ENCODE data around the gene CENPE. TPM values are rescaled to one million over a fixed set of nuclear protein-coding genes. Genes with fewer than 3 reads are reported as not detected.

The CENPE gene
- total RNA-seq, 2 donors from 2014 or later: 0.26 to 0.33 TPM

GRCh38 chr4:103075894-103076746 lies 122.0 kb downstream of the CENPE start:
- DNase-seq (peak; percentile 52 to 67 (median 54)), ATAC-seq (peak; percentile 84)
- Histone ChIP-seq H3K4me3 (peak overlapping the region; percentile 4 to 72), H3K27me3 (no peaks in the 10 kb centered on the region), H3K27ac (peak overlapping the region; percentile 2 to 67 (median 40)), H3K36me3 (replicated peaks in 1 of 2; ENCODE audit: insufficient read depth in 1 of 2, low read depth in 2 of 2) (no peaks in the 10 kb centered on the region), H3K4me1 (peaks cover 14% of the 10 kb centered on the region), H3K9me3 (no peaks in the 10 kb centered on the region)
- TF ChIP-seq, protein P1, sequence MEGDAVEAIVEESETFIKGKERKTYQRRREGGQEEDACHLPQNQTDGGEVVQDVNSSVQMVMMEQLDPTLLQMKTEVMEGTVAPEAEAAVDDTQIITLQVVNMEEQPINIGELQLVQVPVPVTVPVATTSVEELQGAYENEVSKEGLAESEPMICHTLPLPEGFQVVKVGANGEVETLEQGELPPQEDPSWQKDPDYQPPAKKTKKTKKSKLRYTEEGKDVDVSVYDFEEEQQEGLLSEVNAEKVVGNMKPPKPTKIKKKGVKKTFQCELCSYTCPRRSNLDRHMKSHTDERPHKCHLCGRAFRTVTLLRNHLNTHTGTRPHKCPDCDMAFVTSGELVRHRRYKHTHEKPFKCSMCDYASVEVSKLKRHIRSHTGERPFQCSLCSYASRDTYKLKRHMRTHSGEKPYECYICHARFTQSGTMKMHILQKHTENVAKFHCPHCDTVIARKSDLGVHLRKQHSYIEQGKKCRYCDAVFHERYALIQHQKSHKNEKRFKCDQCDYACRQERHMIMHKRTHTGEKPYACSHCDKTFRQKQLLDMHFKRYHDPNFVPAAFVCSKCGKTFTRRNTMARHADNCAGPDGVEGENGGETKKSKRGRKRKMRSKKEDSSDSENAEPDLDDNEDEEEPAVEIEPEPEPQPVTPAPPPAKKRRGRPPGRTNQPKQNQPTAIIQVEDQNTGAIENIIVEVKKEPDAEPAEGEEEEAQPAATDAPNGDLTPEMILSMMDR (IDR thresholded peaks at IDR 0.05): peak in 2 of 7 experiments; percentile 4 to 9
- peak; percentile 15 to 43 (median 40) for TF ChIP-seq POLR2A (IDR thresholded peaks at IDR 0.05)
- intact Hi-C loops (cut with DNase I): no loop called here
- WGBS, 2 donors: 1 to 8% methylated on average over 14 to 81 of the region's 82 CpGs

GRCh38 chr4:103075435-103075893 lies 122.7 kb downstream of the CENPE start:
- no peak for ATAC-seq
- Histone ChIP-seq H3K4me3 (no peak overlapping the region), H3K36me3 (replicated peaks in 1 of 2; ENCODE audit: insufficient read depth in 1 of 2, low read depth in 2 of 2) (no peaks in the 10 kb centered on the region), H3K27ac (peak overlapping the region in 1 of 4 donors; percentile 64), H3K4me1 (peaks cover 14% of the 10 kb centered on the region), H3K27me3 (no peaks in the 10 kb centered on the region), H3K9me3 (no peaks in the 10 kb centered on the region)
- TF ChIP-seq POLR2A (IDR thresholded peaks at IDR 0.05): no peak
- TF ChIP-seq, protein P1 (IDR thresholded peaks at IDR 0.05): no peak
- WGBS, 2 donors: 35 to 44% methylated on average over 4 of the region's 4 CpGs
- intact Hi-C loops (cut with DNase I): no loop called here
- DNase-seq: no peak

DNA sequence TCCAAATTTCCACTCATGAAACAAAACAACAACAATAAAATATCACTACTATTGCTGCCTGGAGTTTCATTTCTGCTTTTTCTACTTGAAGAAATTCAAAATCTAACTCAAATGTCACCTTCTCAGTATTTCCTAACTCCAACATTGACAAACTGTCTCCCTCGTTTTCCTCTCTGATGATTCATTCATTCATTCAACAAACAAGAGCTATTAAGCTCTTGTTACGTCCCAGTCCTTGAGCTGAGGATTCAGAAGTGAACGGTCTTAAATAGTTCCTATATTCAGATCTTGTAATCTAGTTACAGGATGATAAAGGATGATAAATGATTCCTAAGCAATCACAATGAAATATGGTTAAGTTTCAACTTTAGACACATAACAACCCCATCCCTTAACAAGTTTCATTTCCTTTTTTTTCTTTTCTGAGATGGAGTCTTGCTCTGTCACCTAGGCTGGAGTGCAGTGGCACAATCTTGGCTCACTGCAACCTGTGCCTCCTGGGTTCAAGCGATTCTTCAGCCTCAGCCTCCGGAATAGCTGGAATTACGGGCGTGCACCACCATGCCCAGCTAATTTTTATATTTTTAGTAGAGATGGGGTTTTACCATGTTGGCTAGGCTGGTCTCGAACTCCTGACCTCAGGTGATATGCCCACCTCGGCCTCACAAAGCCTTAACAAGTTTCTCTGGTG lies 123.3 kb downstream of the CENPE start:
- DNase-seq: no peak
- intact Hi-C loops (cut with DNase I): no loop called here
- no peak overlapping the region for H3K4me3 ChIP-seq
- H3K9me3 ChIP-seq: no peaks in the 10 kb centered on the region
- WGBS, 2 donors: 84 to 90% methylated on average over 9 of the region's 9 CpGs
- no peak overlapping the region for H3K27ac ChIP-seq
- no peaks in the 10 kb centered on the region for H3K36me3 ChIP-seq (replicated peaks in 1 of 2; ENCODE audit: insufficient read depth in 1 of 2, low read depth in 2 of 2)
- TF ChIP-seq, protein P1 (IDR thresholded peaks at IDR 0.05): no peak
- no peaks in the 10 kb centered on the region for H3K27me3 ChIP-seq
- no peak for ATAC-seq
- peaks cover 14% of the 10 kb centered on the region for H3K4me1 ChIP-seq

- Histone ChIP-seq H3K36me3 (replicated peaks in 1 of 2; ENCODE audit: insufficient read depth in 1 of 2, low read depth in 2 of 2) (no peaks in the 10 kb centered on the region), H3K27me3 (no peaks in the 10 kb centered on the region), H3K4me3 (no peak overlapping the region), H3K9me3 (no peaks in the 10 kb centered on the region), H3K27ac (no peak overlapping the region), H3K4me1 (peaks cover 14% of the 10 kb centered on the region)
- WGBS, 2 donors: 87 to 98% methylated on average over 2 of the region's 2 CpGs
- intact Hi-C loops (cut with DNase I): no loop called here
- TF ChIP-seq POLR2A (IDR thresholded peaks at IDR 0.05): no peak
- TF ChIP-seq, protein P1 (IDR thresholded peaks at IDR 0.05): no peak
- ATAC-seq: no peak
- DNase-seq: no peak
Measured at GRCh38 chr4:103073792-103074438, 124.2 kb downstream of the CENPE start.

Data from body of pancreas (tissue), 4 donors.